ENCODE results near the gene CNGA3.
"Not testable (repeated sequence)": the region's sequence is repeated elsewhere in the genome, so short reads cannot be mapped to it uniquely, and the experiment has no call there.

The CNGA3 gene

GRCh38 chr2:98404556-98405250, 58.4 kb downstream of the CNGA3 start:
- DNase-seq: no peak

- no peak for DNase-seq
Measured at GRCh38 chr2:98405301-98405700, 59.0 kb downstream of the CNGA3 start.

GRCh38 chr2:98408155-98408554, 61.9 kb downstream of the CNGA3 start:
- DNase-seq: no peak

GRCh38 chr2:98412751-98413458, 66.6 kb downstream of the CNGA3 start:
- DNase-seq: no peak

GRCh38 chr2:98414246-98414645, 68.0 kb downstream of the CNGA3 start:
- not testable (repeated sequence) for DNase-seq

GRCh38 chr2:98415719-98416248, 69.5 kb downstream of the CNGA3 start:
- not testable (repeated sequence) for DNase-seq

GRCh38 chr2:98416383-98417159, 70.3 kb downstream of the CNGA3 start:
- no peak for DNase-seq

- DNase-seq: no peak
Measured at GRCh38 chr2:98419544-98419943, 73.3 kb downstream of the CNGA3 start.

- DNase-seq: no peak
Measured at GRCh38 chr2:98419977-98420725, 73.9 kb downstream of the CNGA3 start.

GRCh38 chr2:98422449-98422848, 76.2 kb downstream of the CNGA3 start:
- no peak for DNase-seq

- DNase-seq: no peak
Measured at GRCh38 chr2:98426771-98427170, 80.5 kb downstream of the CNGA3 start.

GRCh38 chr2:98432145-98432544, 85.9 kb downstream of the CNGA3 start:
- DNase-seq: no peak

- DNase-seq: no peak
Measured at GRCh38 chr2:98433363-98433964, 87.2 kb downstream of the CNGA3 start.

- no peak for DNase-seq
Measured at GRCh38 chr2:98434492-98434891, 88.2 kb downstream of the CNGA3 start.

- not testable (repeated sequence) for DNase-seq
Measured at GRCh38 chr2:98435670-98436069, 89.4 kb downstream of the CNGA3 start.

GRCh38 chr2:98436734-98437133, 90.5 kb downstream of the CNGA3 start:
- no peak for DNase-seq

- DNase-seq: no peak
Measured at GRCh38 chr2:98438190-98439133, 92.2 kb downstream of the CNGA3 start.

GRCh38 chr2:98441706-98442450, 95.6 kb downstream of the CNGA3 start:
- no peak for DNase-seq

GRCh38 chr2:98442488-98442887, 96.2 kb downstream of the CNGA3 start:
- DNase-seq: no peak

GRCh38 chr2:98444436-98445176, 98.3 kb downstream of the CNGA3 start, which contains the start of gene INPP4A:
TSS of gene INPP4A (plus strand) at chr2:98444858. CDS start at chr2:98520049, 75,191 bp downstream.
- DNase-seq: no peak
